Right forelimb (tissue), 1 donor: ENCODE measurements around the gene TERT.
"Not testable (repeated sequence)": the region's sequence is repeated elsewhere in the genome, so short reads cannot be mapped to it uniquely, and the experiment has no call there.

Experiments used
- DNase-seq: peaks from one replicate; pipeline ENCODE4 v3.0.0-alpha.2; 2018

Gene TERT

GRCh38 chr5:1293416-1294205, 1.3 kb downstream of the TERT start:
- no peak for DNase-seq

- no peak for DNase-seq
These were observed 1.9 kb downstream of the TERT start for GRCh38 chr5:1292846-1293415.

GRCh38 chr5:1292139-1292538, 2.7 kb downstream of the TERT start:
- DNase-seq, result no peak

- DNase-seq, result no peak
These were observed 3.2 kb downstream of the TERT start for GRCh38 chr5:1291611-1292080.

GRCh38 chr5:1290956-1291355, 3.9 kb downstream of the TERT start:
- DNase-seq, result not testable (repeated sequence)

- not testable (repeated sequence) for DNase-seq
These were observed 5.3 kb downstream of the TERT start for GRCh38 chr5:1289559-1289958.

GRCh38 chr5:1288439-1289335, 6.2 kb downstream of the TERT start:
- no peak for DNase-seq

GRCh38 chr5:1285883-1286291, 9.0 kb downstream of the TERT start:
- DNase-seq, result no peak

- no peak for DNase-seq
These were observed 9.7 kb downstream of the TERT start for GRCh38 chr5:1285141-1285540.

- DNase-seq, result peak; percentile 23
These were observed 10.4 kb downstream of the TERT start for GRCh38 chr5:1284336-1284970.

GRCh38 chr5:1283729-1284041, 11.2 kb downstream of the TERT start:
- peak; percentile 18 for DNase-seq

GRCh38 chr5:1282993-1283728, 11.7 kb downstream of the TERT start:
- peak; percentile 2 for DNase-seq

- DNase-seq, result peak; percentile 37
These were observed 12.5 kb downstream of the TERT start for GRCh38 chr5:1282131-1282992.

GRCh38 chr5:1281038-1281882, 13.6 kb downstream of the TERT start:
- peak; percentile 22 for DNase-seq

- DNase-seq, result peak; percentile 34
These were observed 14.5 kb downstream of the TERT start for GRCh38 chr5:1280177-1281037.

- DNase-seq, result no peak
These were observed 15.3 kb downstream of the TERT start for GRCh38 chr5:1279443-1280151.

- DNase-seq, result no peak
These were observed 16.0 kb downstream of the TERT start for GRCh38 chr5:1278656-1279442.

GRCh38 chr5:1278216-1278615, 16.7 kb downstream of the TERT start:
- DNase-seq, result no peak
